Activated naive CD4-positive, alpha-beta T cell treated with anti-CD3 and anti-CD28 coated beads for 36 hours (primary cell): ENCODE measurements around the gene KANSL1. TPM values are rescaled to one million over a fixed set of nuclear protein-coding genes. Genes with fewer than 3 reads are reported as not detected.
"Not testable (repeated sequence)": the region's sequence is repeated elsewhere in the genome, so short reads cannot be mapped to it uniquely, and the experiment has no call there.

Source experiments
- CTCF ChIA-PET: fragments of 350-600 bp; sonication (Branson Sonifier 250); formaldehyde crosslinking; loops from one replicate; lab custom pipeline; 2021; ENCODE audit warnings: antibody characterized with exemption; lab: Charles Lee
- DNase-seq: peaks from one replicate; pipeline ENCODE4 v3.0.0-alpha.2; 2020
- H3K27ac Mint-ChIP-seq: one replicate; pipeline ENCODE4 v1.8.0; 2021; ENCODE audit warnings: mild to moderate bottlenecking, mixed read lengths
- H3K27me3 Mint-ChIP-seq: one replicate; pipeline ENCODE4 v1.8.0; 2021; ENCODE audit warnings: low read depth, mixed read lengths
- H3K36me3 Mint-ChIP-seq: one replicate; pipeline ENCODE4 v1.8.0; 2021; ENCODE audit warnings: low read depth, mixed read lengths
- H3K4me1 Mint-ChIP-seq: one replicate; pipeline ENCODE4 v1.8.0; 2021; ENCODE audit warnings: low read depth, mixed read lengths
- H3K4me3 Mint-ChIP-seq: one replicate; pipeline ENCODE4 v1.8.0; 2021; ENCODE audit warnings: mild to moderate bottlenecking, moderate library complexity, mixed read lengths
- H3K9me3 Mint-ChIP-seq: one replicate; pipeline ENCODE4 v1.8.0; 2021; ENCODE audit warnings: mixed read lengths
- intact Hi-C: fragments of 100-400 bp; cut with micrococcal nuclease; formaldehyde crosslinking; loops from one replicate; pipeline ENCODE4 v1.15.1; 2023
- total RNA-seq, 2 experiments: library from RNA; stranded (reverse); gene quantifications; one replicate each; pipeline ENCODE4 v1.2.3, GENCODE V29; 2021

The KANSL1 gene
- total RNA-seq, 2 experiments from 2014 or later = 64.3 to 64.5 TPM

DNA sequence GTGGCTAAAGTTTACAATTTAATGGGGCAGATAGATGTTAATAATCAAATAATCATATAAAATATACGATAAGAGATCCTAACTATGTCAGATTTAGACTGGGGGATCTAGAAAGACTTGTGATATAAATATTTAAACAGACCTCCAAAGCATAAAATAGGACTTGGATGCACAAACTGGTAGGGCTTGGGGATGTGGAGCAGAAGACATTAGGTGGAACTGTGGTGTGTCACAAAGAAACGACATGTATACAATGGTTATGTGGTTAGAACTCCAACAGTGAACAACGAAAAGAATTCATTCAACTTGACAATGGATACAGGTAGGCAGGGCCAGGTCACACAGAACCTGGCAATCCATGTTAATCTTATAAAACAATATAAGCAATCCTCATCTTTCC lies 90.4 kb downstream of the KANSL1 start:
- intact Hi-C loops, H3K27me3 Mint-ChIP-seq, H3K27ac Mint-ChIP-seq, CTCF ChIA-PET, H3K36me3 Mint-ChIP-seq, H3K4me3 Mint-ChIP-seq, H3K9me3 Mint-ChIP-seq, DNase-seq: not testable (repeated sequence)
- peaks cover 74% of the 10 kb centered on the region for H3K4me1 Mint-ChIP-seq

DNA sequence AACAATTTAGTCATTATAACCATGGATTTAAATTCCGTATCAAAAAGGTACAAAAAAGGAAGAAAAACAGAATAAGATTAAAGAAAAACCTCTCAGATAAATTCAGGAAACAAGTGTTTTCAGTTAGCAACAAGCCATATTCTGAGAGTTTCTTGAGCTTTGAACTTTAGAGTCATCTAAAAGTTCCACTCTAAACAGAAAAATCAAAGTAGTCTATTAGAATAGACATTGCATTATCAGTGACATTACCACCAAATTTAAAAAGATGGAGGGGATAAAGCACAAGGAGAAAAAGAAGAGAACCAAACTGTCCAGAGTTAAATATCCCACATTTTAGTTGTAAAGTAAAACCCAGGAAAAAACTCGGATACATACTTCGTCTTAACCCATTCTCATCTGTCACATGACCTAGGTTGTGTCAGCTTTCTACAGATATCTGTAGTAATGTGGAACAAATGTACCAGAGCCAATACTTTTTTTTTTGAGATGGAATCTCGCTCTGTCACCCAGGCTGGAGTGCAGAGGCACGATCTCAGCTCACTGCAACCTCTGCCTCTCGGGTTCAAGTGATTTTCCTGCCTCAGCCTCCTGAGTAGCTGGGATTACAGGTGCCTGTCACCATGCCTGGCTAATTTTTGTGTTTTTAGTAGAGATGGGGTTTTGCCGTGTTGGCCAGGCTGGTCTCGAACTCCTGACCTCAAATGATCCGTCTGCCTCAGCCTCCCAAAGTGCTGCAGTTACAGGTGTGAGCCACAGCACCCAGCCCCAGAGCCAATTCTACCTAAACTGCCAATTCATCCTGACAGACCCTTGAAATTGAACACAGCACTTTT lies 91.2 kb downstream of the KANSL1 start:
- H3K27me3 Mint-ChIP-seq, H3K4me3 Mint-ChIP-seq, H3K36me3 Mint-ChIP-seq, DNase-seq, CTCF ChIA-PET, H3K9me3 Mint-ChIP-seq, H3K27ac Mint-ChIP-seq, intact Hi-C loops: not testable (repeated sequence)
- peaks cover 71% of the 10 kb centered on the region for H3K4me1 Mint-ChIP-seq

DNA sequence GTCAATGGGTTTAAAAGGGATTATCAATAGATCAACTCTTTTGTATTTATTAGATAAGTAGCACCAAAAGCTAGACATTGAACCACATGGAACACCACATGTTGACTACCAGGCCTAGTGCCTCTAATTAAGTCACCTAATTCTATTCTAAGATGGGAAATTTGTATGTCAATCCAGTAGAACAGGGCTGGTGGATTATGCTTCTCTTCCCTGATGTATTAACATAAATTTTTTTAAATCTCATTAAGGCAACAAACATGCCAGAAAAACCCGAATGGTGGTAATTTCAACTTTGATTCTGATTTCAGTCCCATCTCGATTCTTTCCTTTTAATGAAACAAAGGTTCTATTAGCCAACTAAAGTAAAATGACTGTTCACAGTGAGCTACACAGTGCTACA lies 92.6 kb downstream of the KANSL1 start:
- no peak overlapping the region for H3K4me3 Mint-ChIP-seq
- intact Hi-C loops = no loop called here
- CTCF ChIA-PET = interaction anchor here (0.7 to 1.0 kb wide), 2 partner anchors 9 to 59 kb away, joined by 3 to 4 read pairs; no protein-coding TSS in a partner anchor

DNA sequence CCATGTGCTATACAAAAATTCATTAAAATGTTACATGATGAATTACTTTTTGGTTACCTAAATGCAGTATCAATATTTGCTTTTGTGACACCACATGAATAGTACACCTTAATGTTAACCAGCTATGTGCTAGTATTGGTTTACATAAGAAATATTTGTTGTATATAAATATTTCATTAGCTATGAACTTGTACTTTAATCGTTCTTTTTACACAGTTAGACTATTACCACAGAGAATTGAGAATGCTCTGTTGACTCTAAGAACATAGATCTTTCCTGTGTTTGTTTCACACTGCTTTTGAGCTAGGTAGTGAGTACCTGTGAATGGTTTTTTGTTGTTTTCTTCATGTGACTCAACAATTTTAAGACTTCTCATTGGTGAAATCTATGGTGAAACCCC lies 93.4 kb downstream of the KANSL1 start:
- H3K4me3 Mint-ChIP-seq = no peak overlapping the region
- no peak overlapping the region for H3K27ac Mint-ChIP-seq
- no peaks in the 10 kb centered on the region for H3K9me3 Mint-ChIP-seq
- intact Hi-C loops = no loop called here
- peaks cover 2% of the 10 kb centered on the region for H3K36me3 Mint-ChIP-seq
- DNase-seq = no peak
- H3K27me3 Mint-ChIP-seq = no peaks in the 10 kb centered on the region
- CTCF ChIA-PET = interaction anchor here (0.6 to 1.0 kb wide), 2 partner anchors 8 to 47 kb away, joined by 3 to 4 read pairs; no protein-coding TSS in a partner anchor
- peaks cover 64% of the 10 kb centered on the region for H3K4me1 Mint-ChIP-seq

More for the DNA sequence above, 92.6 kb downstream of the KANSL1 start:
- no peaks in the 10 kb centered on the region for H3K27me3 Mint-ChIP-seq
- no peak for DNase-seq
- peaks cover 64% of the 10 kb centered on the region for H3K4me1 Mint-ChIP-seq
- H3K27ac Mint-ChIP-seq = peak overlapping the region; percentile 68
- peaks cover 2% of the 10 kb centered on the region for H3K36me3 Mint-ChIP-seq
- no peaks in the 10 kb centered on the region for H3K9me3 Mint-ChIP-seq

DNA sequence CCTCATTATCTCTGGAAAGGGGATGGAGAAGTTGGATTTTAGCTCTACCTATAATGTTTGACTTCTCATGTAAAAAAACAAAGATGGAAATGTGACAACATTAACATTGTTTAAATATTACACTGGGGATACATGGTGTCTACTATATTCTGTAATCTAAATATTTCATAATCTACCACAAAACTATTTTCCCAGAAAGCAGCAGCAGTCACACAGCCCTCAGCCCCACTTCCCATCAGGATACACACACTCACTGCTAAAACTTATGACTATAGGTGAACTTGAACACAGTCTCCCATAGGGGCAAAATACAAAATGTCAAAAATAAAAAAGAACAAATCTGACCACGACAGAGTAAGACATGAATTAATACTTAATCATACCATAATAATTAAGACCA lies 95.7 kb downstream of the KANSL1 start:
- Mint-ChIP-seq H3K9me3 (no peaks in the 10 kb centered on the region), H3K36me3 (peaks cover 5% of the 10 kb centered on the region), H3K4me3 (no peak overlapping the region), H3K4me1 (peaks cover 61% of the 10 kb centered on the region), H3K27ac (no peak overlapping the region), H3K27me3 (no peaks in the 10 kb centered on the region)
- intact Hi-C loops = no loop called here
- no peak for DNase-seq
- CTCF ChIA-PET = interaction anchor here (1.5 kb wide), 1 partner anchor 13 kb away, joined by 3 read pairs; no protein-coding TSS in a partner anchor

DNA sequence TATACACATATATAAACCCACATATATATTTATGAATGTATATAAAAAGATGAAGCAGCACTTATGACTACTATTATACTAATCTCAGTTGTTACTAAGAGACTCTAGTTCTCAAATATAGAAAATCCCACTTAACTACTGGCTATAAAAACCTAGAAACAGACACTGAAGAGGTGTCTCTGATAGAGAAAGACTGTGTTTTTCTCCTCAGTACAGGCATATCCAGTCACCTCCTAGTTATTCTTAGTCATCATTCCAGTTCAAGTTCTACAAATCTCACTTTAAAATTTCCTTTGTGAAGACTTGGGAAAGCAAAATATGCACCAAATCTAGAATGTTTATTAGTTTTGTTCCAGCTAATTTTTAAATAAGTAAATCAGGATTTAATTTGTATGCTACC lies 100.2 kb downstream of the KANSL1 start:
- no peaks in the 10 kb centered on the region for H3K9me3 Mint-ChIP-seq
- peaks cover 15% of the 10 kb centered on the region for H3K36me3 Mint-ChIP-seq
- no peak for DNase-seq
- peaks cover 60% of the 10 kb centered on the region for H3K4me1 Mint-ChIP-seq
- intact Hi-C loops = no loop called here
- no peak overlapping the region for H3K27ac Mint-ChIP-seq
- CTCF ChIA-PET = interaction anchor here (0.8 kb wide), 1 partner anchor 49 kb away, joined by 3 read pairs; no protein-coding TSS in a partner anchor
- H3K27me3 Mint-ChIP-seq = no peaks in the 10 kb centered on the region
- no peak overlapping the region for H3K4me3 Mint-ChIP-seq

DNA sequence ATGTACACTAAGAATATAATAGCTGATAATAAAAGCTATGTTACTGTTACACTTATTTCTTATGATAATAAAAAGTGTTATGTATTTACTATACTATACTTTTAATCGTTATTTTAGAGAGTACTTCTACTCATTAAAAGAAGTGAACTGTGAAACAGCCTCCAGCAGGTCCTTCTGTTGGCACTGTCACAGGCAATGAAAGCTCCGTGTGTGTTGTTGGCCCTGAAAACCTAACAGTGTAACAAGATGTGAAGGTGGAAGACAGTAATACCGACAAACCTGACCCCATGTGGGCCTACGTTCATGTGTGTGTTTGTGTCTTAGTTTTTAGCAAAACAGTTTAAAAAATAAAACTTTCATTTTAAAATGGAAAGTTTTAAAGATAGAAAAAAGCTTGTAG lies 102.4 kb downstream of the KANSL1 start:
- no peak overlapping the region for H3K4me3 Mint-ChIP-seq
- no peak for DNase-seq
- CTCF ChIA-PET = interaction anchor here (0.6 to 1.7 kb wide), 5 partner anchors 8 to 1043 kb away, joined by 3 to 6 read pairs (median 4); partner anchors contain the start of gene KANSL1
- peaks cover 14% of the 10 kb centered on the region for H3K36me3 Mint-ChIP-seq
- intact Hi-C loops = no loop called here
- H3K27me3 Mint-ChIP-seq = no peaks in the 10 kb centered on the region
- H3K9me3 Mint-ChIP-seq = no peaks in the 10 kb centered on the region
- no peak overlapping the region for H3K27ac Mint-ChIP-seq
- peaks cover 58% of the 10 kb centered on the region for H3K4me1 Mint-ChIP-seq

DNA sequence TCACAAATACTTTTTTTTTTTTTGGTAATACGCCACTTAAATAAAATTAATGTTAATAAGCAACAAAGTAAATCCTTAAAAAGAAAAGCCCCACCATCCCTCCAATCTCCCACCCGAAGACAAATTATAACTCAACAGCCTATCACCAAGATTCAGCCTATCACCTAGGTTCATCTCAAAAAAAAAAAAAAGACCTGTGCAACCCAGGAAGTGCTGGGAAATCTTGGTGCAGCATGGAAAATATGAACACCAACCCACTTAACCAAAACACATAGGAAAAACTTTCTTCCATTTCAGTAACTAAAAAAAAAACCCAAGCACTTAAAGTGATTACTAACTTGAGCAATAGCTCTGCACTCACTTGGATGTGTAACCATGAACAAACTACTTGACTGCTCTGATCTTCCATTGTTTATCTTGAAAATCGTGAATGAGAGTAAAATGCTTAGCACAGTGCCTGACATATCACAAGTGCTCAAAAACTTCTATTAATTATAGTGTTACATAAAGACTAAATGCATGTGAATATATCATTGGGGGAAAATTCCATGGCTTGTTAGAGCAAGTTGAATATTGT lies 103.8 kb downstream of the KANSL1 start:
- H3K4me1 Mint-ChIP-seq = peaks cover 63% of the 10 kb centered on the region
- H3K27ac Mint-ChIP-seq = peak overlapping the region; percentile 68
- no peak for DNase-seq
- H3K36me3 Mint-ChIP-seq = peaks cover 14% of the 10 kb centered on the region
- H3K27me3 Mint-ChIP-seq = no peaks in the 10 kb centered on the region
- H3K9me3 Mint-ChIP-seq = no peaks in the 10 kb centered on the region
- intact Hi-C loops = no loop called here
- no peak overlapping the region for H3K4me3 Mint-ChIP-seq
- CTCF ChIA-PET = no interaction called here

DNA sequence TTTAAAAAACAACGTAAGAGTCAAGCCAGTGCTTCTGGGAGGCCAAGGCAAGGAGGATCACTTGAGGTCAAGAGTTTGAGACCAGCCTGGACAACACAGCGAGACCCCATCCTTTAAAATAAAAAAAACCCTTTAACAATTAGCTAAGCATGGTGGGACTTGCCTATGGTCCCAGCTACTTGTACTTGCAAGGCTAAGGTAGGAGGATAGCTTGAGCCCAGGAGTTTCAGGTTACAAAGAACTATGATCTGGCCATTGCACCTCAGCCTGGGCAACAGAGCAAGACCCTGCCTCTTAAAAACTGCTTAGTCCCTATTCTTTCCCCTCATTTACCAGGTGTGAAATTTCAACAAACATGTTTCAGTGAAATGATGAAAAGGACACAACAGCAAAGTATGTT lies 104.6 kb downstream of the KANSL1 start:
- H3K4me3 Mint-ChIP-seq = no peak overlapping the region
- intact Hi-C loops = no loop called here

DNA sequence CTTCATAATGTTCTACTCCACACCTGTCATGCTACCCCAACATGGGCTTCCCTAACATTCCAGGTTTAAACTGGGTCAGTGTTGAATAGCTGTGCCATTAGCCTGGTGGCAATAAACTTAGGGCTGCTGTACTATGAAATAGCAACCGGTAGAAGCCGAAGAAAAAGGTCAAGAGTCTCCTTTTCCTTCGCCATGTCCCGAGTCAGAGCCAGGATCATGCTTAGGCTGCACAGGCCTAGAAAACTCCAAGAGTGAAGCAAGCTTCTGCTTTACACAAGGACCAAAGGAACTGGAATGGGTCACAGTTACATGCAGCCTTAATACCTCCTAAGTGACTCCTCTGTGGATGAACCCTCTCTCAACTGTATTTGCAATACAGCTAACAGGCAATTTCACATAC lies 105.4 kb downstream of the KANSL1 start:
- H3K4me3 Mint-ChIP-seq, H3K27me3 Mint-ChIP-seq, DNase-seq, intact Hi-C loops, H3K9me3 Mint-ChIP-seq, H3K27ac Mint-ChIP-seq: not testable (repeated sequence)
- Mint-ChIP-seq H3K4me1 (peaks cover 62% of the 10 kb centered on the region), H3K36me3 (peaks cover 16% of the 10 kb centered on the region)
- CTCF ChIA-PET = interaction anchor here (0.5 kb wide), 1 partner anchor 79 kb away, joined by 3 read pairs; no protein-coding TSS in a partner anchor

More for the DNA sequence above, 104.6 kb downstream of the KANSL1 start:
- Mint-ChIP-seq H3K9me3 (no peaks in the 10 kb centered on the region), H3K27me3 (no peaks in the 10 kb centered on the region), H3K27ac (no peak overlapping the region), H3K36me3 (peaks cover 16% of the 10 kb centered on the region), H3K4me1 (peaks cover 61% of the 10 kb centered on the region)
- no peak for DNase-seq
- CTCF ChIA-PET = no interaction called here

DNA sequence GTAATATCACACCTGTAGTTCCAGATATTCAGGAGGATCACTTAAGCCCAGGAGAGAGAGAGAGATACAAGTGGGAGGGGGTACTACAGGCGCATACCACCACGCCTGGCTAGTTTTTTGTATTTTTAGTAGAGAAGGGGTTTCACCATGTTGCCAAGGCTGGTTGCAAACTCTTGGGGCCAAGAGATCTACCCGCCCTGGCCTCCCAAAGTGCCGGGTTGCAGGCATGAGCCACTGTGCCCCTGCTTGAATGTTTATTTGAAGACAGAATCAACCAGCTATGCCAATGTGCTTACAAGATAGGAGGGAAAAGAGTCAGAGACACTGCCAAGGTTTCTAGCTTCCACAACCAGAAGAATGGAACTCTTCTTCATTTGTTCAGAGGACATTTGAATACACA lies 106.4 kb downstream of the KANSL1 start:
- Mint-ChIP-seq H3K4me3 (no peak overlapping the region), H3K27ac (no peak overlapping the region), H3K4me1 (peaks cover 68% of the 10 kb centered on the region), H3K36me3 (peaks cover 13% of the 10 kb centered on the region), H3K9me3 (no peaks in the 10 kb centered on the region), H3K27me3 (no peaks in the 10 kb centered on the region)
- CTCF ChIA-PET = interaction anchor here (1.7 kb wide), 1 partner anchor 42 kb away, joined by 4 read pairs; no protein-coding TSS in a partner anchor
- intact Hi-C loops = no loop called here
- no peak for DNase-seq

DNA sequence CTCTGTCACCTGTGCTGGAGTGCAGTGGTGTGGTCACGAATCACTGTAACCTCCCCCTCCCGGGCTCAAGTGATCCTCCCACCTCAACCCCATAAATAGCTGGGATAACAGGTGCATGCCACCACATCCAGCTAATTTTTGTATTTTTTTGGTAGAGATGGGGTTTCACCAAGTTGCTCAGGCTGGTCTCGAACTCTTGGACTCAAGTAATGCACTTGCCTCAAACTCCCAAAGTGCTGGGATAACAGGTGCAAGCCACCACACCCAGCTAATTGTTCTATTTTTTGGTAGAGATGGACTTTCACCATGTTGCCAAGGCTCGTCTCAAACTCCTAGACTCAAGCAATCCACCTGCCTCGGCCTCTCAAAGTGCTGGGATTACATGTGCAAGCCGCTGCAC lies 107.7 kb downstream of the KANSL1 start:
- CTCF ChIA-PET = interaction anchor here (1.0 to 1.7 kb wide), 5 partner anchors 10 to 253 kb away, joined by 3 to 6 read pairs (median 4); no protein-coding TSS in a partner anchor

More for the DNA sequence above, 107.7 kb downstream of the KANSL1 start:
- no peak for DNase-seq
- H3K4me1 Mint-ChIP-seq = peaks cover 72% of the 10 kb centered on the region
- no peaks in the 10 kb centered on the region for H3K27me3 Mint-ChIP-seq
- no peak overlapping the region for H3K27ac Mint-ChIP-seq
- no peaks in the 10 kb centered on the region for H3K9me3 Mint-ChIP-seq
- H3K36me3 Mint-ChIP-seq = peaks cover 15% of the 10 kb centered on the region
- no peak overlapping the region for H3K4me3 Mint-ChIP-seq
- intact Hi-C loops = no loop called here
